ENCODE data around the gene PRRC2B. TPM values are rescaled to one million over a fixed set of nuclear protein-coding genes. Genes with fewer than 3 reads are reported as not detected.

The PRRC2B gene
- total RNA-seq, 4 donors from 2014 or later, result 80.7 to 126 (median 100) TPM

DNA sequence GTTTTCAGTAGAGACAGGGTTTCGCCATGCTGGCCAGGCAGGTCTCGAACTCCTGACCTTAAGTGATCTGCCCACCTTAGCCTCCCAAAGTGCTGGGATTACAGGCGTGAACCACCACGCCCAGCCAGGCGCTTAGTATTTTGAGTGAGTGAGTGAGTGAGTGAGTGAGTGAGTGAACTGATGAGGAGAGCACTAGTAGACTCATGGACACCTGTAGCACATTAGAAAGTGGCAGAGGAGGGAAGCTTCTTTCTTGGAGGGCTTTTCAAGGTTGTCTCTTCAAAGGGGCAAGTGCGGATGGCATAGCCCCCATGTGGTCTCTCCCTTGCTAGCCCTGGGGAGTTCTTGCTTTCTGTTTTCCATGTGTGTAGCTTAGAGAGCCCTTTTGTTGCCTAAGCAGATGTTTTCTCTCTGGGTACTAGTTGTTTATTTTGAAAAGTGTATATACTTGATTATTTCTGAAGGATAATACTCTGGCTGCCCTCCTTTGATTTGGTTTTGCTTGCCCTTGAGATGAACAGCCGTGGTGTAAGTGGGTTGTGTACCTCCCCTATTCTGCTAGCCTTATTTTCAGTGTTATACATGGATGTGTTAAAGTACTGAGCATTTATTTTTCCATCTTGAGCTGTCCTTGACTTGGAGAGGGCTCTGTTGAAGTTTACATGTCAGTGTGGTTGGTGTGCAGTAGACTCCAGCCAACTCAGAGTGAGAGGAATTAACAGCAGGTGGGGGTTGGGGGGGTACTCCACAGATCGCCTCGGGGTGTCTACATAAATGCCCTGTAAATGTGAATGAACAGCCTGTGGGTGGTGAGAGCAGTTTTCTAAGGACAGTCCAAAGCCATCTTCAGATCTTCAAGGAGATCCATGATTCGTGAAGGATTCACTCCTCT, 35.5 kb downstream of the PRRC2B start:
- ATAC-seq (ENCODE audit: low FRiP score) (no peak), DNase-seq (ENCODE audit: low spot score) (no peak)
- TF ChIP-seq, protein P1, sequence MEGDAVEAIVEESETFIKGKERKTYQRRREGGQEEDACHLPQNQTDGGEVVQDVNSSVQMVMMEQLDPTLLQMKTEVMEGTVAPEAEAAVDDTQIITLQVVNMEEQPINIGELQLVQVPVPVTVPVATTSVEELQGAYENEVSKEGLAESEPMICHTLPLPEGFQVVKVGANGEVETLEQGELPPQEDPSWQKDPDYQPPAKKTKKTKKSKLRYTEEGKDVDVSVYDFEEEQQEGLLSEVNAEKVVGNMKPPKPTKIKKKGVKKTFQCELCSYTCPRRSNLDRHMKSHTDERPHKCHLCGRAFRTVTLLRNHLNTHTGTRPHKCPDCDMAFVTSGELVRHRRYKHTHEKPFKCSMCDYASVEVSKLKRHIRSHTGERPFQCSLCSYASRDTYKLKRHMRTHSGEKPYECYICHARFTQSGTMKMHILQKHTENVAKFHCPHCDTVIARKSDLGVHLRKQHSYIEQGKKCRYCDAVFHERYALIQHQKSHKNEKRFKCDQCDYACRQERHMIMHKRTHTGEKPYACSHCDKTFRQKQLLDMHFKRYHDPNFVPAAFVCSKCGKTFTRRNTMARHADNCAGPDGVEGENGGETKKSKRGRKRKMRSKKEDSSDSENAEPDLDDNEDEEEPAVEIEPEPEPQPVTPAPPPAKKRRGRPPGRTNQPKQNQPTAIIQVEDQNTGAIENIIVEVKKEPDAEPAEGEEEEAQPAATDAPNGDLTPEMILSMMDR (IDR thresholded peaks at IDR 0.05), result no peak

DNA sequence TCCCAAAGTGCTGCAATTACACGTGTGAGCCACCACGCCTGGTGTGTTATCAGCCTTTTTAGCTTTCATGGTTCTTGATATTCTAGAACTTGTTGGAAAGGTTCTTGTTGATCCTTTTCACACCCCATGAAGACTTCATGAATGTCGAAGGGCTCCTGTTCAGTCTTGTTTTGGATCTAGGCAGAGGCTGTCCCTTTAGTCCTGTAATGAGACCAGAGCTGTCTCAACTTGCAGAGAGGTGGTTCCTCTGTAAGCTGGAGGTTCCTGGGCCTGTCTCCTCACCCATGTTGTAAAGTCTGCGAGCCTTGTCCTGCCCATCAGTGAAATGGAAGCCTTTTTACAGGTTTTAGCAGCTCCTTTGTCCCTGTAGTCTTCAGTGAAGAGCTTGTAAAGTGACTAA, 38.2 kb downstream of the PRRC2B start:
- DNase-seq (ENCODE audit: low spot score) (no peak), ATAC-seq (ENCODE audit: low FRiP score) (no peak)
- TF ChIP-seq, protein P1 (IDR thresholded peaks at IDR 0.05), result no peak

DNA sequence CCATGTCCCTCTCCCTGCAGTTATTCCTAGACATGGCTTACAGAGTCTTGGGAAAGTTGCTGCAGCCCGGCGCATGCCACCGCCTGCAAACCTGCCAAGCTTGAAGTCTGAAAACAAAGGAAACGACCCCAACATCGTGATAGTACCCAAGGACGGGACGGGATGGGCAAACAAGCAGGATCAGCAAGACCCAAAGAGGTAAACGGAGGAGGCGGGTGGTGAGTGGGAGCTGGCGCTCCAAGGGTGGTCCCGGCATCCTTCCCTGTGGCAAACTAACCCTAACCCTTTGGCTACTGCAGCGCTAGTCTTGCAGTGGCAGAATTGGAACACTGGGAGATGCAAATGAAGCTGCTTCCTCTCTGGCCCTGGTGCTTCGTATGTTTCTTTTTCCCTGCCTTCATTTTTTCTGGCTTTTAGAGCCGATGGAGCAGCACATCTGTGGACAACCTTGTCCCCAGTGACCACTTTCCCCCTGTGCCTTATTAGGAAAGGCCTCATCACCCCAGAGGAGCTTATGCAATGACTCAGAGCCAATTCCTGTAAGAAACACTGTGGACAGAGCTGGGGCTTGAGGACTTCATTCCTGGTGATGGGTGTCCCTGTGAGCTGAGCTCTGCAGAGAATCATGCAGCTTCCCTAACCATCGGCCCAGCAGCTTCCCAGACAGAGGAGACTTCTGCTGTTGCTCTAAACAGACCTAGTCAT, 38.9 kb downstream of the PRRC2B start:
- DNase-seq (ENCODE audit: low spot score) (no peak), ATAC-seq (ENCODE audit: low FRiP score) (peak; percentile 29)
- TF ChIP-seq, protein P1 (IDR thresholded peaks at IDR 0.05), result no peak

DNA sequence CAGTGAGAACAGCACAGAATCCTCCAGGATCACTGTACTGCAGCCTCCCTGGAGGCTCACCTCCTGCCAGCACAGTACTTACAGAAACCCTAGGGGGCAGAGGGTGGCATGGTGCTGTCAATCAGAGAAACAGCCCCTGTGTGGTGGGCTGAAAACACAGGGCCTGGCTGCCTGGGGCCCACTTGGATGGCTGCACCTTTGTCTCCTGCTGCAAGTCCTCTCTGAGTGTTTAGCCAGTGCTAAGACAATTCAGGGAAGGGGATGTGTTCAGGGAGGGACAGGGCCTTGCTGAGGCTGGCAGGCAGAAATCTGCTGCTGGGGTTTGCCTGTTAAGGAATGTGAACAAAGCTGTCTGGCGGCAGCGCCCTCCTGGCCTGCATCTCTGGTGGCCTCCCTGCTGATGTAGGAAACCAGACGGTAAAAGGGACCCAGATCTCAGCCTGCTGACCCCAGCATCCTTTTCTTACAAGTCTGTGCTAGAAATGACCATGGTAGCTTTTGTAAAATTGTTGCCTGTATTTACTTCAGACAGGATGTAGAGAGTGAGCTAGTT, 39.5 kb downstream of the PRRC2B start:
- TF ChIP-seq, protein P1 (IDR thresholded peaks at IDR 0.05), result no peak
- no peak for DNase-seq (ENCODE audit: low spot score)
- no peak for ATAC-seq (ENCODE audit: low FRiP score)

DNA sequence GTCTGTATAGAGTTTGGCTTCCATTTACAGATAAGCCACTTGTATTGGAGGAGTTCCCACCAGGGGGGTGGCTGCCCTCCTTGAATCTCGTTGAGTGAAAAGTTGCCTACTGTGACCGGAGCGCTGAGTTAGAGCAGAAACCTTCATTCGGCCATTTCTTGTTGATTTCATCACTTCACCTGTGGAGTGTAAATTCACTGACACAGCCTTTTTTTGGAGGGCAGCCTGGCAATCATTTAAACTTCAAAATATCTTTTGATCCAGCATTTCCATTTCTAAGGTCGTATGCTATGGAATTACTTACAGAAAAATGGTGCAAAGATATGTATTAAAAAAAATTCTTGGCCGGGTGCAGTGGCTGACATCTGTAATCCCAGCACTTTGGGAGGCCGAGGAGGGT, 40.8 kb downstream of the PRRC2B start:
- DNase-seq (ENCODE audit: low spot score) (no peak), ATAC-seq (ENCODE audit: low FRiP score) (no peak)
- TF ChIP-seq, protein P1 (IDR thresholded peaks at IDR 0.05), result no peak

DNA sequence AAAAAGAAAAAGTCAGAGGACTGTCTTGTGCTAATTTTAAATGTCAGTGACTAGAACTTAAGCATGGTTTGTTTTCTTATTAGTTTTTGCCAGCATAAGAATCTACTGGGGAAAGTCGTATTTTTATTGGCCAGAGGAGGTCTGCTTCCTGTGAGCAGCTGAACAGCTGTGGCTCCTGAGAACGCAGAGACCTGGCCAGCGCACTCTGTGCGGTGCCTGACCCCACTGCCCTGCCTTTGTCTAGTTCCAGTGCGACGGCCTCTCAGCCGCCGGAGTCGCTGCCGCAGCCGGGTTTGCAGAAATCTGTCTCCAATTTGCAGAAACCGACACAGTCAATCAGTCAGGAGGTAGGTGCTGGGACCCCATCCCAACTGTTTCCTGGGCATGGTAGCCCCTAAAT, 42.5 kb downstream of the PRRC2B start:
- TF ChIP-seq, protein P1 (IDR thresholded peaks at IDR 0.05), result no peak
- DNase-seq (ENCODE audit: low spot score) (no peak), ATAC-seq (ENCODE audit: low FRiP score) (no peak)

Data from omental fat pad (tissue), 4 donors.